Measurements from ENCODE around the gene GLIPR2. TPM values are rescaled to one million over a fixed set of nuclear protein-coding genes. Genes with fewer than 3 reads are reported as not detected.

Gene GLIPR2
- total and polyA plus RNA-seq, 2 of the 13 experiments (the other 11 are each of a cell fraction or from before 2014, with no cell fraction given) = 0.08 to 0.42 TPM

DNA sequence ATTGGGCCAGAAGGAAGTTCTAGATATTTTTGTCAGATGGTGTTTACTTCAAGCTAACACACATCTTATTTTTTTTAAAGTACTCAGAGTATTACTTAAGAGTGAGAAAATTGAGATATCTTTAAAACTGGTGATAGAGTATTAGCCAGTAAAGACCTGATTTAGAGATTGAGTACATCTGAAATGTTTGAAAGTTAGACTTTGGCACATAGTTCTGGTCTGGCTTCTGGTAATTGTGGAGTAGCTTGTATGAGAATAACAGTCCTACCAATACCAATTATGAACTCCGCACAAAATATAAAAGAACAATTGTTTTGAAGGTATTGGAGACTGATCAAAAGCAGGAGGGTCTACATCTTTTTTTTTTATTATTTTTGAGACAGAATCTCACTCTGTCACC lies 44.5 kb upstream of the GLIPR2 start:
- DNase-seq (ENCODE audit: low spot score) (no peak), ATAC-seq (no peak), FAIRE-seq (no peak)
- no peaks in the 10 kb centered on the region for H3K27me3 ChIP-seq (ENCODE audit: control insufficient read depth in 1 of 2, insufficient read depth in 2 of 2, low read length in 2 of 2)
- no peaks in the 10 kb centered on the region for H3K9me3 ChIP-seq (ENCODE audit: low read length)
- peaks cover 33% of the 10 kb centered on the region for H3K4me1 ChIP-seq (ENCODE audit: insufficient read depth, low read length)
- in situ Hi-C loops (cut with HindIII; ENCODE audit: extremely low pct_ligation_motif_present, low pct_unique_long_range_greater_than_20kb) = no loop called here
- H3K4me2 ChIP-seq (ENCODE audit: low read depth, low read length) = peak overlapping the region; percentile 53; the same call in 1 of the 2 replicates
- no peaks in the 10 kb centered on the region for H4K20me1 ChIP-seq (ENCODE audit: insufficient read depth, low read length)
- WGBS (ENCODE audit: low lambda C conversion rate) = 85% methylated on average over 1 of the region's 1 CpG
- intact Hi-C loops (cut with micrococcal nuclease; ENCODE audit: unreplicated experiment) = no loop called here
- TF ChIP-seq ZIK1 (CRISPR knock-in tag; IDR thresholded peaks at IDR 0.05; ENCODE audit: borderline replicate concordance, low read depth) (no peak), ZNF280B (CRISPR knock-in tag; IDR thresholded peaks at IDR 0.05; ENCODE audit: borderline replicate concordance) (no peak), ZNF441 (CRISPR knock-in tag; IDR thresholded peaks at IDR 0.05; ENCODE audit: borderline replicate concordance) (no peak), CREB3 (CRISPR knock-in tag; IDR thresholded peaks at IDR 0.05) (no peak), HDAC1 (CRISPR knock-in tag; IDR thresholded peaks at IDR 0.05) (no peak), ZNF292 (CRISPR knock-in tag; IDR thresholded peaks at IDR 0.05; ENCODE audit: borderline replicate concordance, low read depth) (no peak), FOXA3 (CRISPR knock-in tag; IDR thresholded peaks at IDR 0.05) (no peak), ZFP41 (CRISPR knock-in tag; IDR thresholded peaks at IDR 0.05; ENCODE audit: borderline replicate concordance) (no peak), ZNF12 (CRISPR knock-in tag; IDR thresholded peaks at IDR 0.05) (no peak), NFATC3 (CRISPR knock-in tag; IDR thresholded peaks at IDR 0.05) (no peak)
- TF ChIP-seq, protein P1, sequence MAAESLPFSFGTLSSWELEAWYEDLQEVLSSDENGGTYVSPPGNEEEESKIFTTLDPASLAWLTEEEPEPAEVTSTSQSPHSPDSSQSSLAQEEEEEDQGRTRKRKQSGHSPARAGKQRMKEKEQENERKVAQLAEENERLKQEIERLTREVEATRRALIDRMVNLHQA (CRISPR knock-in tag; IDR thresholded peaks at IDR 0.05) = no peak
- TF ChIP-seq, protein P2, sequence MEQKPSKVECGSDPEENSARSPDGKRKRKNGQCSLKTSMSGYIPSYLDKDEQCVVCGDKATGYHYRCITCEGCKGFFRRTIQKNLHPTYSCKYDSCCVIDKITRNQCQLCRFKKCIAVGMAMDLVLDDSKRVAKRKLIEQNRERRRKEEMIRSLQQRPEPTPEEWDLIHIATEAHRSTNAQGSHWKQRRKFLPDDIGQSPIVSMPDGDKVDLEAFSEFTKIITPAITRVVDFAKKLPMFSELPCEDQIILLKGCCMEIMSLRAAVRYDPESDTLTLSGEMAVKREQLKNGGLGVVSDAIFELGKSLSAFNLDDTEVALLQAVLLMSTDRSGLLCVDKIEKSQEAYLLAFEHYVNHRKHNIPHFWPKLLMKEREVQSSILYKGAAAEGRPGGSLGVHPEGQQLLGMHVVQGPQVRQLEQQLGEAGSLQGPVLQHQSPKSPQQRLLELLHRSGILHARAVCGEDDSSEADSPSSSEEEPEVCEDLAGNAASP (CRISPR knock-in tag; IDR thresholded peaks at IDR 0.05; ENCODE audit: borderline replicate concordance) = no peak
- no peak overlapping the region for H2AFZ ChIP-seq (ENCODE audit: low read length)
- ChIA-PET POLR2A (no interaction called here), CTCF (ENCODE audit: low intra/inter-chr PET ratio, low total read pairs) (no interaction called here)
- H3K4me3 ChIP-seq (replicated peaks in 1 of 3; ENCODE audit: insufficient read depth in 1 of 3, low read depth in 2 of 3, low read length in 3 of 3) = no peak overlapping the region
- H3K9ac ChIP-seq (ENCODE audit: insufficient read depth, low read depth, low read length) = no peak overlapping the region
- BruUV-seq (replicated peaks) = no TSS peak
- H3K36me3 ChIP-seq (replicated peaks in 1 of 2; ENCODE audit: control insufficient read depth in 1 of 2, insufficient read depth in 2 of 2, low read length in 2 of 2) = no peaks in the 10 kb centered on the region
- H3K27ac ChIP-seq (ENCODE audit: extremely low read length, insufficient read depth, low read length) = no peak overlapping the region
- no peaks in the 10 kb centered on the region for H3K79me2 ChIP-seq (ENCODE audit: insufficient read depth, low read length)
